ENCODE results near the gene MARS1.
"Not testable (repeated sequence)": the region's sequence is repeated elsewhere in the genome, so short reads cannot be mapped to it uniquely, and the experiment has no call there.

MARS1 gene

GRCh38 chr12:57487597-57488401, at the start of gene MARS1:
Gene MARS1, plus strand, starts transcription at chr12:57488068. Its CDS starts 23 bp downstream, at chr12:57488091.
- peak; percentile 97 for DNase-seq

GRCh38 chr12:57438400-57438799, 49.5 kb upstream of the MARS1 start:
- no peak for DNase-seq

- DNase-seq, result no peak
These were observed 48.1 kb upstream of the MARS1 start for GRCh38 chr12:57439762-57440266.

- not testable (repeated sequence) for DNase-seq
These were observed 46.5 kb upstream of the MARS1 start for GRCh38 chr12:57441393-57441792.

- no peak for DNase-seq
These were observed 45.9 kb upstream of the MARS1 start for GRCh38 chr12:57441846-57442427.

GRCh38 chr12:57444337-57444736, 43.5 kb upstream of the MARS1 start:
- not testable (repeated sequence) for DNase-seq

- DNase-seq, result no peak
These were observed 43.1 kb upstream of the MARS1 start for GRCh38 chr12:57444744-57445143.

GRCh38 chr12:57446292-57446960, 41.4 kb upstream of the MARS1 start:
- no peak for DNase-seq

GRCh38 chr12:57448669-57449068, 39.2 kb upstream of the MARS1 start:
- DNase-seq, result no peak

- no peak for DNase-seq
These were observed 38.5 kb upstream of the MARS1 start for GRCh38 chr12:57449375-57449774.

- DNase-seq, result no peak
These were observed 37.8 kb upstream of the MARS1 start for GRCh38 chr12:57450057-57450456.

GRCh38 chr12:57451233-57451778, 36.6 kb upstream of the MARS1 start:
- no peak for DNase-seq

- DNase-seq, result no peak
These were observed 35.5 kb upstream of the MARS1 start for GRCh38 chr12:57452181-57452936.

- peak; percentile 30 for DNase-seq
These were observed 34.8 kb upstream of the MARS1 start for GRCh38 chr12:57452937-57453509.

- DNase-seq, result no peak
These were observed 33.7 kb upstream of the MARS1 start for GRCh38 chr12:57454213-57454565.

- no peak for DNase-seq
These were observed 33.1 kb upstream of the MARS1 start, which contains the start of gene INHBE for GRCh38 chr12:57454566-57455373. Gene INHBE, plus strand, starts transcription at chr12:57455307. Its CDS starts 230 bp downstream, at chr12:57455537.

- peak; percentile 11 for DNase-seq
These were observed 32.3 kb upstream of the MARS1 start for GRCh38 chr12:57455374-57456144.

- DNase-seq, result no peak
These were observed 31.6 kb upstream of the MARS1 start for GRCh38 chr12:57456145-57456700.

GRCh38 chr12:57456737-57457490, 31.0 kb upstream of the MARS1 start:
- no peak for DNase-seq
